Omental fat pad (tissue), 4 donors: ENCODE data around the gene MFN1. TPM values are rescaled to one million over a fixed set of nuclear protein-coding genes. Genes with fewer than 3 reads are reported as not detected.

Source experiments
- ATAC-seq: fragments of 150-250 bp; one replicate; pipeline ENCODE4 v1.9.1; 2016; ENCODE audit warnings: mild to moderate bottlenecking, moderate library complexity; ENCODE audit not compliant: low FRiP score
- DNase-seq: peaks from one replicate; pipeline ENCODE4 v3.0.0-alpha.2; 2019; ENCODE audit warnings: low spot score
- total RNA-seq, 4 donors: library from RNA; depleted of rRNA; stranded (reverse); fragments of >200 nt; gene quantifications; one replicate each; pipeline ENCODE4 v1.1.0, GENCODE V29; 2016
- TF ChIP-seq, protein P1 (sequence below), 3 donors: fragments of 450-650 bp; IDR thresholded peaks; one replicate each; pipeline ENCODE4 v1.5.1; 2016 to 2017; ENCODE audit warnings: antibody characterized with exemption in 3 of 3, mild to moderate bottlenecking in 3 of 3, moderate library complexity in 2 of 3

The MFN1 gene
- total RNA-seq, 4 donors from 2014 or later: 27.3 to 39.6 (median 39.0) TPM

- TF ChIP-seq, protein P1, sequence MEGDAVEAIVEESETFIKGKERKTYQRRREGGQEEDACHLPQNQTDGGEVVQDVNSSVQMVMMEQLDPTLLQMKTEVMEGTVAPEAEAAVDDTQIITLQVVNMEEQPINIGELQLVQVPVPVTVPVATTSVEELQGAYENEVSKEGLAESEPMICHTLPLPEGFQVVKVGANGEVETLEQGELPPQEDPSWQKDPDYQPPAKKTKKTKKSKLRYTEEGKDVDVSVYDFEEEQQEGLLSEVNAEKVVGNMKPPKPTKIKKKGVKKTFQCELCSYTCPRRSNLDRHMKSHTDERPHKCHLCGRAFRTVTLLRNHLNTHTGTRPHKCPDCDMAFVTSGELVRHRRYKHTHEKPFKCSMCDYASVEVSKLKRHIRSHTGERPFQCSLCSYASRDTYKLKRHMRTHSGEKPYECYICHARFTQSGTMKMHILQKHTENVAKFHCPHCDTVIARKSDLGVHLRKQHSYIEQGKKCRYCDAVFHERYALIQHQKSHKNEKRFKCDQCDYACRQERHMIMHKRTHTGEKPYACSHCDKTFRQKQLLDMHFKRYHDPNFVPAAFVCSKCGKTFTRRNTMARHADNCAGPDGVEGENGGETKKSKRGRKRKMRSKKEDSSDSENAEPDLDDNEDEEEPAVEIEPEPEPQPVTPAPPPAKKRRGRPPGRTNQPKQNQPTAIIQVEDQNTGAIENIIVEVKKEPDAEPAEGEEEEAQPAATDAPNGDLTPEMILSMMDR (IDR thresholded peaks at IDR 0.05): no peak
- DNase-seq (peak; percentile 60), ATAC-seq (peak; percentile 86)
Observed at GRCh38 chr3:179323197-179324110, 24.1 kb upstream of the MFN1 start.

- DNase-seq (no peak), ATAC-seq (no peak)
- TF ChIP-seq, protein P1 (IDR thresholded peaks at IDR 0.05): no peak
Observed at GRCh38 chr3:179324270-179324754, 23.2 kb upstream of the MFN1 start.

- ATAC-seq (no peak), DNase-seq (no peak)
- TF ChIP-seq, protein P1 (IDR thresholded peaks at IDR 0.05): no peak
Observed at GRCh38 chr3:179330438-179330837, 17.1 kb upstream of the MFN1 start.

- no peak for DNase-seq
- TF ChIP-seq, protein P1 (IDR thresholded peaks at IDR 0.05): no peak
- ATAC-seq: no peak
Observed at GRCh38 chr3:179332240-179332639, 15.3 kb upstream of the MFN1 start.

DNA sequence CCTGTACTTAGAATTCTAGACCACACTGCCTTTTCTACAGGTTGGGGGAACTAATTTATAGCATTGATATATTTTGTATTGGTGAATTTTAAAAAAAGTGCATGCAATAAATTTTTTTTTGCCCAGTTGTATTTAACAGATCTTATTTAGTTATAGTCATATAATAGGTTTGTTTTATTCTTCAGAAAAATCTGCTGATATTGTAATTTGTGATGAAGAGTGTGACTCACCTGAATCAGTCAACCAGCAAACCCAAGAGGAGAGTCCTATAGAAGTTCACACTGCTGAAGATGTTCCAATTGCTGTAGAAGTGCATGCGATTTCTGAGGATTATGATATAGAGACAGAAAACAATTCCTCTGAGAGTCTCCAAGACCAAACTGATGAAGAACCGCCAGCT lies 14.4 kb upstream of the MFN1 start:
- ATAC-seq (no peak), DNase-seq (no peak)
- TF ChIP-seq, protein P1 (IDR thresholded peaks at IDR 0.05): no peak

DNA sequence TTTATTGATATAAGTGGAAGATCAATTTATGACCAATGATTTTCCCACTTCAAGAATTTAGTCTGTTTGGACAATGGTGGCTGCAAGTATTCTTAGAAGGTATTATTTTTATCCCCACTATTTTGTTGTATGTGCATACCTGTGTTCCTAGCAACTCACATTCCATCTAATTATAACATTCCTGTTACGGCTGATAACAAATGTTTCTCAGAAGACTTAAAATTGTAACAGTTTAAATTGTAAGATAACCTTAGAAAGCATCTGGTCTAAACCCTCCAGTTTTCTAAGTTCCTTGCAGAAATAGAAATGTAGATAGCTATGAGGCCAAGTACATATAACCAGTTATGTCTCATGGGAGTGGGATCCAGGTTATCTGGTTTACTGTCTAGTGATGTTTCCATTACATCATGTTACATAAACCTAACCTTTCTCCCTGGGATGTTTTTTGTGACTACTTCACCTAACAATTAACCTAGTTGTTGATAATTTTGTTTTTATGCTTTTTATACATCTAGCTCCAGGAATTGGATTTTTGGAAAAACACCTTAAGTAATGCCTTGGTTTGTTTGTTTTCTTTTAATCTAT lies 11.1 kb upstream of the MFN1 start:
- TF ChIP-seq, protein P1 (IDR thresholded peaks at IDR 0.05): no peak
- ATAC-seq: no peak
- no peak for DNase-seq
